Caki2 (cell line): Measurements from ENCODE around the gene AKR1B1. TPM values are rescaled to one million over a fixed set of nuclear protein-coding genes. Genes with fewer than 3 reads are reported as not detected.
A peak's percentile ranks its signal among the peaks of the same experiment; 100 is the strongest.

Source experiments
- DNase-seq: peaks from one replicate; pipeline ENCODE4 v3.0.0-alpha.2; 2015; ENCODE audit warnings: low read depth
- in situ Hi-C: cut with HindIII; loops from 2 replicates; pipeline ENCODE4 v1.10.0; 2016; ENCODE audit warnings: low sequenced_read_pairs, low pct_unique_long_range_greater_than_20kb, mixed read lengths
- total RNA-seq: library from RNA; depleted of rRNA; stranded (reverse); fragments of >200 nt; shearing (Covaris generic); gene quantifications from 2 replicates; pipeline ENCODE4 v1.2.3, GENCODE V29; 2014; ENCODE audit warnings: low replicate concordance

The AKR1B1 gene
- total RNA-seq, 1 experiment from 2014 or later, result 2,713 TPM

- in situ Hi-C loops, result no loop called here
These were observed 8.5 kb downstream of the AKR1B1 start for GRCh38 chr7:134450294-134451000.

GRCh38 chr7:134449680-134450079 lies 9.2 kb downstream of the AKR1B1 start:
- in situ Hi-C loops, result no loop called here

More at GRCh38 chr7:134450294-134451000, 8.5 kb downstream of the AKR1B1 start:
- DNase-seq, result no peak

GRCh38 chr7:134448356-134449229 lies 10.3 kb downstream of the AKR1B1 start:
- in situ Hi-C loops, result no loop called here

More at GRCh38 chr7:134449680-134450079, 9.2 kb downstream of the AKR1B1 start:
- DNase-seq, result no peak

GRCh38 chr7:134447383-134447782 lies 11.5 kb downstream of the AKR1B1 start:
- DNase-seq, result no peak
- in situ Hi-C loops, result no loop called here

More at GRCh38 chr7:134448356-134449229, 10.3 kb downstream of the AKR1B1 start:
- DNase-seq, result peak; percentile 77

- no peak for DNase-seq
- in situ Hi-C loops, result no loop called here
These were observed 12.0 kb downstream of the AKR1B1 start for GRCh38 chr7:134446923-134447322.

- in situ Hi-C loops, result no loop called here
- no peak for DNase-seq
These were observed 12.5 kb downstream of the AKR1B1 start for GRCh38 chr7:134446446-134446845.

GRCh38 chr7:134444961-134445315 lies 14.0 kb downstream of the AKR1B1 start:
- no peak for DNase-seq
- in situ Hi-C loops, result no loop called here

GRCh38 chr7:134444198-134444960 lies 14.5 kb downstream of the AKR1B1 start:
- in situ Hi-C loops, result no loop called here
- no peak for DNase-seq

GRCh38 chr7:134443396-134444070 lies 15.4 kb downstream of the AKR1B1 start:
- in situ Hi-C loops, result no loop called here
- DNase-seq, result no peak

GRCh38 chr7:134442441-134443220 lies 16.3 kb downstream of the AKR1B1 start:
- in situ Hi-C loops, result no loop called here
- no peak for DNase-seq

GRCh38 chr7:134441264-134441663 lies 17.6 kb downstream of the AKR1B1 start:
- no peak for DNase-seq
- in situ Hi-C loops, result no loop called here

- in situ Hi-C loops, result no loop called here
- no peak for DNase-seq
These were observed 18.4 kb downstream of the AKR1B1 start for GRCh38 chr7:134440476-134440875.

GRCh38 chr7:134440067-134440466 lies 18.8 kb downstream of the AKR1B1 start:
- no peak for DNase-seq
- in situ Hi-C loops, result no loop called here

- DNase-seq, result no peak
- in situ Hi-C loops, result no loop called here
These were observed 20.0 kb downstream of the AKR1B1 start for GRCh38 chr7:134438946-134439345.

GRCh38 chr7:134435161-134435920 lies 23.6 kb downstream of the AKR1B1 start:
- DNase-seq, result no peak
- in situ Hi-C loops, result no loop called here

- no peak for DNase-seq
- in situ Hi-C loops, result no loop called here
These were observed 24.2 kb downstream of the AKR1B1 start for GRCh38 chr7:134434701-134435100.

- in situ Hi-C loops, result no loop called here
- no peak for DNase-seq
These were observed 25.5 kb downstream of the AKR1B1 start for GRCh38 chr7:134433430-134433829.
